Measurements from ENCODE around the gene PIEZO1. TPM values are rescaled to one million over a fixed set of nuclear protein-coding genes. Genes with fewer than 3 reads are reported as not detected.
A peak's percentile ranks its signal among the peaks of the same experiment; 100 is the strongest.

The PIEZO1 gene
- total RNA-seq, 1 donor from 2014 or later: 164 TPM

DNA sequence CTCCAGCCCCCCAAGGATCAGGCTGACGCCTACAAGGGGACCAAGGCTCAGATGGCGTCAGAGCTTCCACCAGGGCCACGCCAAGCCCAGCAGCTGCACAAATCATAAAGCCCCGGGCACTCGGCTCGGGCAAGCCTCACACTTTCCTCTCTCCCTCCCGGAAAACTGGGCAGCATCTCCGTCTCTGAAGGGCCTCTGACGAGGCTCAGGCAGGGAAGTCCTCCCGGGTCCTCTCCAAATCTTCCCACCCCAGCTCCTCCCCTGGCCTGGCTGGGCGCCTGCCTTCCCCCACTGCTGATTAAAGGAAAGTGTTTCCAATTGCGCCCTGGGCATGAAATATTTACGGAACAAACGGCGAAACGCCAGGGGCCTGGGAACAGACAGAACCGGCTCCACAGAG is 38.5 kb downstream of the PIEZO1 start:
- no peak overlapping the region for H3K4me3 ChIP-seq
- DNase-seq (no peak), ATAC-seq (no peak)
- H3K36me3 ChIP-seq: peaks cover 27% of the 10 kb centered on the region
- peaks cover 34% of the 10 kb centered on the region for H3K4me1 ChIP-seq
- H3K9me3 ChIP-seq: no peaks in the 10 kb centered on the region
- intact Hi-C loops (cut with DNase I): no loop called here
- no peaks in the 10 kb centered on the region for H3K27me3 ChIP-seq (ENCODE audit: low read depth)
- TF ChIP-seq, protein P1, sequence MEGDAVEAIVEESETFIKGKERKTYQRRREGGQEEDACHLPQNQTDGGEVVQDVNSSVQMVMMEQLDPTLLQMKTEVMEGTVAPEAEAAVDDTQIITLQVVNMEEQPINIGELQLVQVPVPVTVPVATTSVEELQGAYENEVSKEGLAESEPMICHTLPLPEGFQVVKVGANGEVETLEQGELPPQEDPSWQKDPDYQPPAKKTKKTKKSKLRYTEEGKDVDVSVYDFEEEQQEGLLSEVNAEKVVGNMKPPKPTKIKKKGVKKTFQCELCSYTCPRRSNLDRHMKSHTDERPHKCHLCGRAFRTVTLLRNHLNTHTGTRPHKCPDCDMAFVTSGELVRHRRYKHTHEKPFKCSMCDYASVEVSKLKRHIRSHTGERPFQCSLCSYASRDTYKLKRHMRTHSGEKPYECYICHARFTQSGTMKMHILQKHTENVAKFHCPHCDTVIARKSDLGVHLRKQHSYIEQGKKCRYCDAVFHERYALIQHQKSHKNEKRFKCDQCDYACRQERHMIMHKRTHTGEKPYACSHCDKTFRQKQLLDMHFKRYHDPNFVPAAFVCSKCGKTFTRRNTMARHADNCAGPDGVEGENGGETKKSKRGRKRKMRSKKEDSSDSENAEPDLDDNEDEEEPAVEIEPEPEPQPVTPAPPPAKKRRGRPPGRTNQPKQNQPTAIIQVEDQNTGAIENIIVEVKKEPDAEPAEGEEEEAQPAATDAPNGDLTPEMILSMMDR (IDR thresholded peaks at IDR 0.05): no peak
- no peak overlapping the region for H3K27ac ChIP-seq

GRCh38 chr16:88744577-88745521 is 40.2 kb downstream of the PIEZO1 start:
- Histone ChIP-seq H3K36me3 (peaks cover 39% of the 10 kb centered on the region), H3K4me1 (peaks cover 34% of the 10 kb centered on the region), H3K4me3 (no peak overlapping the region), H3K9me3 (no peaks in the 10 kb centered on the region), H3K27me3 (ENCODE audit: low read depth) (no peaks in the 10 kb centered on the region), H3K27ac (no peak overlapping the region)
- TF ChIP-seq, protein P1 (IDR thresholded peaks at IDR 0.05): no peak
- DNase-seq: no peak
- no peak for ATAC-seq
- intact Hi-C loops (cut with DNase I): no loop called here

DNA sequence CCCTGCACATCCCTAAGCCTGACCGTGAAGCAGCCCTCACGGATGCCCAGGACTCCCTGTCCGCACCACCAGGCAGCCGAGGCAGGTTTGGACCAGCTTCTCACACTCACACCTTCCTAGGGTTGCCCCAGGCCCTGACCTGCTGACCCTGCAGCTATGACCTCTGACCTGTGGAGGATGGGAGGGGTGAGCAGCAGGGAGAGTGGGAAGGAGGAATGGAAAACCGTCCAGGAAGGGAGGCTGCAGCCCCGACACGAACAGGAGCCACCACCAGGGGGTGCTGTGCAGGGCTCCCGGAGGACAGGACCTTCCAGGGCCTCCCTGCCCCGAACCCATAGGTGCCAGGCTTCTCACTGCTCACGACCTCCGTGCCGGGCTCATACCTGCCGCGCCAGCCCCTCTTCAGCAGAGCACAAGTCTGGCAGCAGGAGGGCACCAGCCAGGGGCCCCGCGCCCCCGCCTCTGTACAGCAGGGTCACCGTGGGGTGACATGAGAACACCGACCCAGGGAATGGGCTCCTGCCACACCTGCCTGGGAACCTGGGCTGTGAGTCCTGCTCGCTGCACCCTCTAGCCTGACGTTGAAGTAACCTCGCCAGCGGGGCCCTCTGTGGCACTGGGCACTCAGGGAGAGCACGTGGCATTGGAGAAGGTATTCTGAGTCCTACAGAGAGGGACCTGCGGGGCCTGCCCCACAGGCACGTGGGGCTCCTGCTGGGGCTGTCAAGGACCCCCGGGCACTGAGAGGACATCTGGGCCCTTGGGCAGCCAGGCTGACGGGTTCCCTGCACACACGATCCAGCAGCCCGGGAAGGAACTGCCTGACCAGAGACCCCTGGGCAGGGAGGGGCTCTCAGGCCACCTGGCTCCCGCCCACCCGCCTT is 41.1 kb downstream of the PIEZO1 start:
- DNase-seq (peak; percentile 90), ATAC-seq (peak; percentile 83)
- TF ChIP-seq, protein P1 (IDR thresholded peaks at IDR 0.05): peak; percentile 93
- H3K9me3 ChIP-seq: no peaks in the 10 kb centered on the region
- no peaks in the 10 kb centered on the region for H3K27me3 ChIP-seq (ENCODE audit: low read depth)
- intact Hi-C loops (cut with DNase I): no loop called here
- H3K4me1 ChIP-seq: peaks cover 34% of the 10 kb centered on the region
- peaks cover 47% of the 10 kb centered on the region for H3K36me3 ChIP-seq
- no peak overlapping the region for H3K4me3 ChIP-seq
- no peak overlapping the region for H3K27ac ChIP-seq

- Histone ChIP-seq H3K4me1 (peaks cover 34% of the 10 kb centered on the region), H3K9me3 (no peaks in the 10 kb centered on the region), H3K27me3 (ENCODE audit: low read depth) (no peaks in the 10 kb centered on the region), H3K4me3 (no peak overlapping the region), H3K27ac (no peak overlapping the region), H3K36me3 (peaks cover 45% of the 10 kb centered on the region)
- ATAC-seq (no peak), DNase-seq (no peak)
- intact Hi-C loops (cut with DNase I): no loop called here
- TF ChIP-seq, protein P1 (IDR thresholded peaks at IDR 0.05): no peak
These were observed 42.0 kb downstream of the PIEZO1 start for GRCh38 chr16:88742896-88743605.

GRCh38 chr16:88741368-88741767 is 43.7 kb downstream of the PIEZO1 start:
- Histone ChIP-seq H3K27ac (no peak overlapping the region), H3K27me3 (ENCODE audit: low read depth) (no peaks in the 10 kb centered on the region), H3K4me3 (no peak overlapping the region), H3K4me1 (peaks cover 30% of the 10 kb centered on the region), H3K36me3 (peaks cover 56% of the 10 kb centered on the region), H3K9me3 (no peaks in the 10 kb centered on the region)
- TF ChIP-seq, protein P1 (IDR thresholded peaks at IDR 0.05): no peak
- DNase-seq (no peak), ATAC-seq (no peak)
- intact Hi-C loops (cut with DNase I): no loop called here

Measured in lower lobe of right lung (tissue), 2 donors.